Inflammatory macrophage (primary cell): ENCODE results near the gene C7orf57.
A peak's percentile ranks its signal among the peaks of the same experiment; 100 is the strongest.
"Not testable (repeated sequence)": the region's sequence is repeated elsewhere in the genome, so short reads cannot be mapped to it uniquely, and the experiment has no call there.

Experiments
- DNase-seq, 2 donors: peaks; one replicate each; pipeline ENCODE4 v3.0.0-alpha.2; 2020 to 2022

The C7orf57 gene

GRCh38 chr7:48035967-48036478, 680 bp downstream of the C7orf57 start:
- peak; percentile 4 to 29 for DNase-seq

- no peak for DNase-seq
Observed at GRCh38 chr7:48038815-48039506, 3.6 kb downstream of the C7orf57 start.

DNA sequence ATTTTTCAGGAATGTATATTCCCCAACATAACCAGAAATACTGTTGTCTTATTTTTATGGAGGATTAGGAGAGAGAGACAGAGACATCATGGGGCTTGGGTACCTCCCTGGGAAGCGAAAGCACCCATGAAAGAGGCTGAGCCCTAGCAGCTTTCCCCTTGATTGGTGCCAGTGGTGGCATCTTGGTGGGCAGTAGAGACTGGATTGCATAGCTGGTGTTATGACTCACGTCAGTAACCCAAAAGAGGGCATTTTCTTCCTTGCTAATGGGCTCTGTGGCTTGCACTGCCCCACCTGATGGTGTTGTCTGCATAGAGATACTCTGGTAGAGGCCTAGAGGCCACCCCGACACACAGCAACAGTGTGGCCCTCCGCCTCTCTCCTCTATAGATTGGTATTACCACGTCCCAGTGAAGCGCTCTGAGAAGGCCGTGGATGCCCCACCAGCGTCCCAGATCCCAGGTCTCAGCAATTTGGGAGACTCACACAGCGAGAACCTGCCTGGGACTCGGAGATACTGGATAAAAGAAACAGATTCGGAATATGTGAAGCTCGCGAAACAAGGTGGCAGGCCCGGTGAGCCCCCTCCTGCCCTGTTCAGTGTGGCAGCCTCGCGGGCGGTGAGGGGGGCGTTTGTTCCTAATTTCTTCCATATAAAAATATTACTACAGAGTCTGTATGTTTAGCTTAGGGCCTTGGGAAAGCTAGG, 5.8 kb downstream of the C7orf57 start:
- DNase-seq, result no peak

DNA sequence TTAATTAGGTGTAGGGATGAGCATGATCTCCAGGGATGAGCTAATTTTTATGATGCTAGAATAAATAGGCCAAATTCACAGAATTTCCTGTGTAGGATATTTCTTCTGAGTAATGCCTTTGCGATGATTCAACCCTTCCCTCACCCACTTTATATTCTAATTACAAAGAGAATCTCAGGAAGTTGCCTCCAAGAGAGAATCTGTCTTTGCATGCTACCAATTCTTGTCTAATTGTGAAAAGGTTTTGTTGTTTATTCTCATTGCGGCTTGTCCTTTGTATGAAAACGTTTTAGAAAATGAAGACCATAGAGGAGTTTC, 6.3 kb downstream of the C7orf57 start:
- DNase-seq, result peak; percentile 39 to 50

DNA sequence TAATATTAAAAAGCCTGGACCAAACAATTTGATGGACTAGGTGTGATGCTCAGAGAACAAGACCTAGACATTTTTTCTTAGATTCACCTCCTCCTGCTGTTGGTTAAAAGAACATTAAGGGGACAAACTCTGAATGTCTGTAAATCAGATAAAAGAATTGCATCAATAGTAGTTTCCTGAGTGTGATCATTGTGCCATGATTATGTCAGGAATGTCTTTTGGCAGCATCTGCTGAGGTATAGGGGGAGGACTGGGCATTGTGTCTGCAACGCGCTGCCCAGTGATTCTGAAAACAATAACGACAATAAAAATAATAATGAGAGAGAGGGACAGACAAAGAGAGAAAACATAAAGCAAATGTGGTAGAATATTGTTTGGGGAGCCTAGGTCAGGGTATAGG, 6.9 kb downstream of the C7orf57 start:
- DNase-seq, result no peak

- DNase-seq, result peak; percentile 26 to 66
Observed at GRCh38 chr7:48042636-48043035, 7.3 kb downstream of the C7orf57 start.

DNA sequence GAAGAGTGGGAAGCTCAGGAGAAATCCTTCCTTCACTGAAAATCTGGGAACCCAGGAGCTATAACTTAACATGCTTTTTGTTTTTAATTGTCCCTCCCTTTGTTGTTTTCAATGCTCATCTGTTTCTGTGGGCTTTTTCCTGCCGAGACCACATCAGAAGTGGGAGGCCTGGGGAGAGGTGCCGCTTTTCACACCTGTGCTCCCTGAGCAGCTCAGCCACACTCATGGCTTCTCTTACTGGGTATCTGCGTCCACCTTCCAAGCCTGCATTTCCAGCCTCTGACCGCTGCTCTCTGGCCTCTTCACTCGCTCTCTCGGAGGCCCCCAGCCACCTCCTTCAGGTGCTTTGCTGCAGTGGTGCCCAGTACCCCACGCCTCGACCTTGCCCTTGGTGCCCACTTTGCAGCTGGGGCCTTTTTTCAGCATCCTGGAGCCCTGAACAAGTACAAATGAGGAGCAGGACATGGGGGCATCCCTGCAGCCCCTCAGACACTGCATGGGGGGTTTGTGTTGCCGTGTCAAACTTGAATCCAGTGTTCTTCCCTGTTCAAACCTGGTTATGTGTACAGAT, 9.9 kb downstream of the C7orf57 start:
- no peak for DNase-seq

GRCh38 chr7:48046458-48046857, 11.1 kb downstream of the C7orf57 start:
- DNase-seq, result no peak

GRCh38 chr7:48048113-48048512, 12.8 kb downstream of the C7orf57 start:
- DNase-seq, result no peak

- peak; percentile 91 to 96 for DNase-seq
Observed at GRCh38 chr7:48049850-48050249, 14.5 kb downstream of the C7orf57 start.

GRCh38 chr7:48052748-48053147, 17.4 kb downstream of the C7orf57 start:
- DNase-seq, result peak; percentile 42 to 65

GRCh38 chr7:48053736-48054135, 18.4 kb downstream of the C7orf57 start:
- no peak for DNase-seq

- DNase-seq, result peak in 1 of 2 donors; percentile 65
Observed at GRCh38 chr7:48058990-48059389, 23.6 kb downstream of the C7orf57 start.

GRCh38 chr7:48059706-48060105, 24.4 kb downstream of the C7orf57 start:
- DNase-seq, result no peak

GRCh38 chr7:48063985-48064384, 28.6 kb downstream of the C7orf57 start:
- DNase-seq, result no peak

DNA sequence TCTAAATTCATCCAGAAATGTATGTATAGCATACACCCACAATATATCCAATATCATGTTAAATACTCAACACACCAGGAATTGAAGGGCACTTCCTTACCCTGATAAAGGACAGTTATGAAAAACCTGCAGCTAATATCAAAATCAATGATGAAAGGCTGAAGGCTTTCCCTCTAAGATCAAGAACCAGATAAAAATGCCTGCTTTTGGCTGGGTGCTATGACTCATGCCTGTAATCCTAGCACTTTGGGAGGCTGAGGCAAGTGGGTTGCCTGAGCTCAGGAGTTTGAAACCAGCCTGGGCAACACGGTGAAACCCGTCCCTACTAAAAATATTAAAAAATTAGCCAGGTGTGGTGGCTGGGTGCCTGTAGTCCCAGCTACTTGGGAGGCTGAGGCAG, 32.1 kb downstream of the C7orf57 start:
- no peak for DNase-seq

DNA sequence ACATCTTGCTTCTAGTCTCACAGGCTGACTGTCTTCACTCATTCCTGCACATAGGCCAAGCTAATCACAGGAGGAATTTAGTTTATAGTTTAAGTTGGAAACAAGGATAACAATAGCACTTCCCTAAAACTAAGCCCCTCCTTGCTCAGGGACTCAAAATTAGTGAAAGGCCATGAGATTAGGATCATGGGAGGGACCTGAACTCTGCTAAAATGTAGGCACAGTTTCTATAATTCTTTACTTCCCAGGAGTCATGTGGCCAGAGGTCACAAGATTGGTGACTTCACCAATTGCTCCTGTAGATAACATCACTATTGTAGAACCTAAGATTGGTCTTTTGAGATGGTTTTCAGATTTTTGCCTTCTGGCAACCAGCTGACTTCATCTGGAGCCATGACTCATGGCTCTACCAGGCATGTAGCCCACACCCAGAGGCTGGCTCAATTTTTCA, 38.9 kb downstream of the C7orf57 start:
- DNase-seq, result peak; percentile 92 to 93

DNA sequence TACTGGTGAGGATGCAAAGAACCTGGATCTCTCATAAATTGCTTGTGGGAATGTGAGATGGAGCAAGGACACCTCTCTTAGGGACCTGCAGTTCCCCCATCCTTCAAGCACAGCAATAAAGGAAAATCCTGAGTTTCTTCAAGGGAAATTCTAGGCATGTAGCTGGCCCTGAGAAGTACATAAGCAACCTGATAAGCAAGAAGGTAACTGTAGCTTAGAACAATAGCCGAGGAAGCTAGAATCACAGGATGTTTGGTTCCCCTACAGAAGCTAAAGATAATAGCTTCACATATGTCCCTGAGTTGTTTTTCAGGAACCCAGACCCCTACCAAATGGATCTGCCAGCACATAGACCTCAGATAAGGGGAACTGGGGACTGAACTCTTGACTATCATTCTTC, 42.1 kb downstream of the C7orf57 start:
- no peak for DNase-seq

- peak in 1 of 2 donors; percentile 59 for DNase-seq
Observed at GRCh38 chr7:48078470-48078869, 43.1 kb downstream of the C7orf57 start.

- DNase-seq, result not testable (repeated sequence)
Observed at GRCh38 chr7:48082378-48082777, 47.0 kb downstream of the C7orf57 start.

DNA sequence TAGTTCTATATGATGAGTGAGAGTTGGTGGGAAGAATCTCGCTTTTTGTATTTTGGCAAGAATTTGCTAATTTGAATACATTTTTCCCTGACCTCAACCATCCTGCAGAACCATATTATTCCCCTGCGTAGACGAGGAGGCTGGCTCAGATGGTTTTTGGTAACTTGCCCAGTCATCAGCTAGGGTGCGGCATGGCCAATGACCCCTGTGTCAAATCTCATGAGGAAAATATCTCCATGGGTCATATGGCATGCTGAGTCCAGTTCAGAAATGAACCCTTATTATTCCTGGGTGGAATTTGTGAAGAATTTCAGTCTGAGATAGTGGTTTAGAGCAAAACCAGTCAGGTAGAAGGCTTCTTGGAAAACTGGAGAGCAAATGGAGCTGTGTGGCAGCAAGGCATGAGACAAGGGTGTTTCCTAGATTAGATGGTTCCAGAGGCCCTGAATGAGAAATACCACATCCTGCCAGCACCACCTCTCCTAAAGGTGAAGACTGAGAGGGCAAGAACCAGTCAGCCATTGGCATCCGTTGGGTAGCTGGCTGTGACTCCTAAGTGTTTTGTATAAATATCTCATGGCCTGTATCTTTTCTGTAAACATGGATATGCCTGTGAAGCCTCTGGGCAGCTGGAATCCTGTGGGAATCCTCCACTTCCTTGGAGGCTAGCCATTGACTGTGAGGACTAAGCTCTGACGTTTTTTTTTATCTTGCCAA, 47.9 kb downstream of the C7orf57 start:
- DNase-seq, result no peak

GRCh38 chr7:48084727-48085432, 49.5 kb downstream of the C7orf57 start:
- DNase-seq, result peak; percentile 91 to 93

DNA sequence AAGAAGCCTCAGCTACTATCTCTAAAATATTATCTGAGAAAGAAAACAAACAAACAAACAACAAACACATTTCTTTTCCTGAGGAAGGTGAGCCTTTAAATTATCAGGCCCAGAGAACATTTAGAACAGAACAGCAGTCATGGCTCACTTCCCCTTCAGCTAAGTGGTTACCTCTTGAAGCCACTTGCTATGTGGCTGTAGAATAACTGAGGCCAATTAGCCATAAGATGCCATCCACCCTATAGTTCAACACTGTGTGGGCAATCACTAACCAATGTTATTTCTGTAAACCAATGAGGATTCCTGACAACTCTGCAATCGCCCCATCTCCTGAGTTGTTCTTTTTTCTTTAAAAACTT, 50.1 kb downstream of the C7orf57 start:
- peak in 1 of 2 donors; percentile 31 for DNase-seq
